Activated T-cell treated with anti-CD3 and anti-CD28 coated beads for 1 hour (primary cell): ENCODE measurements around the gene EPHB4.
"Not testable (repeated sequence)": the region's sequence is repeated elsewhere in the genome, so short reads cannot be mapped to it uniquely, and the experiment has no call there.

Experiments used
- DNase-seq: peaks from one replicate; pipeline ENCODE4 v3.0.0-alpha.2; 2020; ENCODE audit warnings: low read depth

Gene EPHB4

GRCh38 chr7:100827330-100828226, at the start of gene EPHB4:
TSS of gene EPHB4 (minus strand) at chr7:100827523. CDS start at chr7:100827030, 493 bp downstream.
- DNase-seq, result no peak

- DNase-seq, result no peak
Measured at GRCh38 chr7:100875356-100875751, 48.0 kb upstream of the EPHB4 start.

- DNase-seq, result peak; percentile 98
Measured at GRCh38 chr7:100874577-100875355, 47.4 kb upstream of the EPHB4 start, which contains the start of gene SRRT. TSS of gene SRRT (plus strand) at chr7:100875103. CDS start at chr7:100875591, 488 bp downstream.

GRCh38 chr7:100874300-100874576, 46.9 kb upstream of the EPHB4 start:
- no peak for DNase-seq

- no peak for DNase-seq
Measured at GRCh38 chr7:100873599-100874299, 46.4 kb upstream of the EPHB4 start.

GRCh38 chr7:100867776-100868485, 40.6 kb upstream of the EPHB4 start:
- DNase-seq, result no peak

GRCh38 chr7:100867040-100867775, 39.9 kb upstream of the EPHB4 start, which contains the start of gene TRIP6:
TSS of gene TRIP6 (plus strand) at chr7:100867387. CDS start at chr7:100867498, 111 bp downstream.
- DNase-seq, result no peak

GRCh38 chr7:100866729-100867039, 39.4 kb upstream of the EPHB4 start:
- no peak for DNase-seq

GRCh38 chr7:100865938-100866728, 38.8 kb upstream of the EPHB4 start:
- DNase-seq, result no peak

GRCh38 chr7:100865372-100865911, 38.1 kb upstream of the EPHB4 start:
- no peak for DNase-seq

GRCh38 chr7:100864263-100864845, 37.0 kb upstream of the EPHB4 start:
- no peak for DNase-seq

GRCh38 chr7:100863406-100863950, 36.2 kb upstream of the EPHB4 start:
- no peak for DNase-seq

- DNase-seq, result no peak
Measured at GRCh38 chr7:100861616-100861985, 34.3 kb upstream of the EPHB4 start.

- DNase-seq, result no peak
Measured at GRCh38 chr7:100860702-100861615, 33.6 kb upstream of the EPHB4 start.

- no peak for DNase-seq
Measured at GRCh38 chr7:100859856-100860255, 32.5 kb upstream of the EPHB4 start.

GRCh38 chr7:100856871-100857282, 29.6 kb upstream of the EPHB4 start:
- no peak for DNase-seq

GRCh38 chr7:100855515-100855914, 28.2 kb upstream of the EPHB4 start:
- no peak for DNase-seq

- DNase-seq, result not testable (repeated sequence)
Measured at GRCh38 chr7:100854899-100855298, 27.6 kb upstream of the EPHB4 start.
